HepG2 (cell line): ENCODE data around the gene TBCE. TPM values are rescaled to one million over a fixed set of nuclear protein-coding genes. Genes with fewer than 3 reads are reported as not detected.

Experiments used
- CBX1 ChIP-seq: IDR thresholded peaks from one replicate; pipeline ENCODE4 v1.6.1; 2016; ENCODE audit warnings: antibody characterized with exemption, low read depth
- EZH2 ChIP-seq: conservative IDR thresholded peaks from 2 replicates; pipeline ENCODE4 v1.6.1; 2012; ENCODE audit warnings: mild to moderate bottlenecking, low read depth, low read length, moderate library complexity
- MAX ChIP-seq: IDR thresholded peaks from 2 replicates; pipeline ENCODE4 v1.6.1; 2012; ENCODE audit warnings: inconsistent platforms
- RBM22 ChIP-seq: fragments of 200-400 bp; formaldehyde crosslinking; optimal IDR thresholded peaks from 2 replicates; pipeline ENCODE3; 2017; ENCODE audit warnings: mild to moderate bottlenecking, low read length, moderate library complexity
- SNAI1 ChIP-seq: sonication (generic); formaldehyde crosslinking; IDR thresholded peaks from 2 replicates; pipeline ENCODE4 v1.5.0; 2020; ENCODE audit warnings: mild to moderate bottlenecking, missing genetic modification reagents, borderline replicate concordance
- SOX6 ChIP-seq, 2 experiments: fragments of 450-650 bp in 1 of 2; sonication (generic) in 1 of 2; formaldehyde crosslinking in 1 of 2; IDR thresholded peaks; 2 replicates each; pipeline versions ENCODE4 v1.4.0 to v1.6.1; 2017 to 2020; ENCODE audit warnings: antibody characterized with exemption in 1 of 2, mild to moderate bottlenecking in 1 of 2, missing genetic modification reagents in 1 of 2
- TBX2 ChIP-seq: sonication (generic); formaldehyde crosslinking; IDR thresholded peaks from 2 replicates; pipeline ENCODE4 v1.5.0; 2020; ENCODE audit warnings: missing genetic modification reagents, mild to moderate bottlenecking, borderline replicate concordance
- TFAP4 ChIP-seq: sonication (generic); IDR thresholded peaks from 2 replicates; pipeline ENCODE4 v1.6.1; 2016; ENCODE audit warnings: low read depth, borderline replicate concordance
- TFE3 ChIP-seq: IDR thresholded peaks from 2 replicates; pipeline ENCODE4 v1.6.1; 2016
- ZIK1 ChIP-seq: sonication (generic); formaldehyde crosslinking; IDR thresholded peaks from 2 replicates; pipeline ENCODE4 v1.5.0; 2020; ENCODE audit warnings: mild to moderate bottlenecking, low read depth, missing genetic modification reagents, borderline replicate concordance
- ZNF251 ChIP-seq: sonication (generic); formaldehyde crosslinking; IDR thresholded peaks from 2 replicates; pipeline ENCODE4 v1.9.0; 2021; ENCODE audit warnings: mild to moderate bottlenecking, missing genetic modification reagents
- ZNF460 ChIP-seq: sonication (generic); formaldehyde crosslinking; IDR thresholded peaks from 2 replicates; pipeline ENCODE4 v1.5.1; 2020; ENCODE audit warnings: missing genetic modification reagents, mild to moderate bottlenecking, borderline replicate concordance
- ZNF550 ChIP-seq: sonication (generic); formaldehyde crosslinking; IDR thresholded peaks from 2 replicates; pipeline ENCODE4 v1.4.0; 2020; ENCODE audit warnings: mild to moderate bottlenecking, missing genetic modification reagents, borderline replicate concordance
- polyA plus RNA-seq, 8 experiments: library from polyadenylated mRNA; depleted of rRNA in 3 of 8; stranded (reverse) in 7 of 8; unstranded in 1 of 8; fragments of >200 nt; fragmentation: Illumina TruSeq in 4 of 8; extraction: Trizol in 4 of 8; gene quantifications; 2 replicates each; pipeline versions ENCODE4 v1.2.1 to v1.2.3, GENCODE V29; 2011 to 2016; ENCODE audit warnings: low read depth in 4 of 8, missing spikeins in 1 of 8, mixed read lengths in 1 of 8; ENCODE audit not compliant: insufficient read depth in 1 of 8
- total RNA-seq, 5 experiments: library from RNA; depleted of rRNA; stranded (reverse); fragments of >200 nt; fragmentation: Illumina TruSeq; extraction: Trizol; gene quantifications; 2 replicates each; pipeline ENCODE4 v1.2.3, GENCODE V29; 2016; ENCODE audit warnings: low read depth in 1 of 5
- TF ChIP-seq, protein P1 (sequence below): sonication (generic); formaldehyde crosslinking; IDR thresholded peaks from 2 replicates; pipeline ENCODE4 v1.8.1; 2023; ENCODE audit warnings: mild to moderate bottlenecking, moderate library complexity, missing genetic modification reagents
- TF ChIP-seq, protein P2 (sequence below): sonication (generic); formaldehyde crosslinking; IDR thresholded peaks from 2 replicates; pipeline ENCODE4 v1.8.1; 2023; ENCODE audit warnings: mild to moderate bottlenecking, missing genetic modification reagents
- TF ChIP-seq, protein P3 (sequence below): sonication (generic); formaldehyde crosslinking; IDR thresholded peaks from 2 replicates; pipeline ENCODE4 v1.4.0; 2020; ENCODE audit warnings: missing genetic modification reagents
- TF ChIP-seq, protein P4 (sequence below): sonication (generic); formaldehyde crosslinking; IDR thresholded peaks from 2 replicates; pipeline ENCODE4 v1.5.1; 2020; ENCODE audit warnings: missing genetic modification reagents, mild to moderate bottlenecking, borderline replicate concordance

TBCE gene
- total and polyA plus RNA-seq, 2 of the 13 experiments (the other 11 are each of a cell fraction or from before 2014, with no cell fraction given), result 25.6 to 31.1 TPM

GRCh38 chr1:235328271-235329138, 38.7 kb upstream of the TBCE start, which contains the start of gene GGPS1 (continued):
- no peak for TF ChIP-seq TBX2 (CRISPR knock-in tag)
- TF ChIP-seq ZNF550 (CRISPR knock-in tag), result no peak
- TF ChIP-seq ZIK1 (CRISPR knock-in tag), result no peak
- TF ChIP-seq ZNF460 (CRISPR knock-in tag), result no peak
- TF ChIP-seq TFAP4, result no peak
- TF ChIP-seq SOX6 (IDR thresholded peaks at IDR 0.05), result no peak
- peak; percentile 39; the same call in 1 of the 2 replicates for TF ChIP-seq SOX6 (CRISPR knock-in tag; IDR thresholded peaks at IDR 0.05)
- TF ChIP-seq RBM22, result peak; percentile 15
- TF ChIP-seq, protein P1, sequence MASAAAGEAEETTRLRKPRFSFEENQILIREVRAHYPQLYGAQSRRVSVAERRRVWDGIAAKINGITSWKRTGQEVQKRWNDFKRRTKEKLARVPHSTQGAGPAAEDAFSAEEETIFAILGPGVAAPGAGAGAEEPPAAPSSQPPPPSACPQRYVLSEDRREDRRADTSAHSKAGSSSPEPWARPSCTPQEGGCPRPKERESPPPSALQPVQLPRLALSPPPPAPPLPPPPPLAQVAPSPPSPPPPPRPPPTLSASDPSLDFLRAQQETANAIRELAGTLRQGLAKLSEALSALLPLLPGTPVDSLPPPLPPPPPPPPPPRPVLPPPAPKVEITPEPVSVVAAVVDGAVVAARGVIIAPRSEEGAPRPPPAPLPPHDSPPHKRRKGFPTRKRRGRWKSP, result no peak
- no peak for TF ChIP-seq ZNF251 (CRISPR knock-in tag)
- TF ChIP-seq TFE3 (CRISPR knock-in tag), result no peak; the same call in 1 of the 2 replicates
- TF ChIP-seq CBX1, result peak; percentile 48
- no peak for TF ChIP-seq EZH2
- TF ChIP-seq, protein P2, sequence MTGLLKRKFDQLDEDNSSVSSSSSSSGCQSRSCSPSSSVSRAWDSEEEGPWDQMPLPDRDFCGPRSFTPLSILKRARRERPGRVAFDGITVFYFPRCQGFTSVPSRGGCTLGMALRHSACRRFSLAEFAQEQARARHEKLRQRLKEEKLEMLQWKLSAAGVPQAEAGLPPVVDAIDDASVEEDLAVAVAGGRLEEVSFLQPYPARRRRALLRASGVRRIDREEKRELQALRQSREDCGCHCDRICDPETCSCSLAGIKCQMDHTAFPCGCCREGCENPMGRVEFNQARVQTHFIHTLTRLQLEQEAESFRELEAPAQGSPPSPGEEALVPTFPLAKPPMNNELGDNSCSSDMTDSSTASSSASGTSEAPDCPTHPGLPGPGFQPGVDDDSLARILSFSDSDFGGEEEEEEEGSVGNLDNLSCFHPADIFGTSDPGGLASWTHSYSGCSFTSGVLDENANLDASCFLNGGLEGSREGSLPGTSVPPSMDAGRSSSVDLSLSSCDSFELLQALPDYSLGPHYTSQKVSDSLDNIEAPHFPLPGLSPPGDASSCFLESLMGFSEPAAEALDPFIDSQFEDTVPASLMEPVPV (CRISPR knock-in tag), result no peak
- no peak for TF ChIP-seq SNAI1 (CRISPR knock-in tag)
- TF ChIP-seq, protein P3, sequence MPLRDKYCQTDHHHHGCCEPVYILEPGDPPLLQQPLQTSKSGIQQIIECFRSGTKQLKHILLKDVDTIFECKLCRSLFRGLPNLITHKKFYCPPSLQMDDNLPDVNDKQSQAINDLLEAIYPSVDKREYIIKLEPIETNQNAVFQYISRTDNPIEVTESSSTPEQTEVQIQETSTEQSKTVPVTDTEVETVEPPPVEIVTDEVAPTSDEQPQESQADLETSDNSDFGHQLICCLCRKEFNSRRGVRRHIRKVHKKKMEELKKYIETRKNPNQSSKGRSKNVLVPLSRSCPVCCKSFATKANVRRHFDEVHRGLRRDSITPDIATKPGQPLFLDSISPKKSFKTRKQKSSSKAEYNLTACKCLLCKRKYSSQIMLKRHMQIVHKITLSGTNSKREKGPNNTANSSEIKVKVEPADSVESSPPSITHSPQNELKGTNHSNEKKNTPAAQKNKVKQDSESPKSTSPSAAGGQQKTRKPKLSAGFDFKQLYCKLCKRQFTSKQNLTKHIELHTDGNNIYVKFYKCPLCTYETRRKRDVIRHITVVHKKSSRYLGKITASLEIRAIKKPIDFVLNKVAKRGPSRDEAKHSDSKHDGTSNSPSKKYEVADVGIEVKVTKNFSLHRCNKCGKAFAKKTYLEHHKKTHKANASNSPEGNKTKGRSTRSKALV (CRISPR knock-in tag), result no peak
- TF ChIP-seq, protein P4, sequence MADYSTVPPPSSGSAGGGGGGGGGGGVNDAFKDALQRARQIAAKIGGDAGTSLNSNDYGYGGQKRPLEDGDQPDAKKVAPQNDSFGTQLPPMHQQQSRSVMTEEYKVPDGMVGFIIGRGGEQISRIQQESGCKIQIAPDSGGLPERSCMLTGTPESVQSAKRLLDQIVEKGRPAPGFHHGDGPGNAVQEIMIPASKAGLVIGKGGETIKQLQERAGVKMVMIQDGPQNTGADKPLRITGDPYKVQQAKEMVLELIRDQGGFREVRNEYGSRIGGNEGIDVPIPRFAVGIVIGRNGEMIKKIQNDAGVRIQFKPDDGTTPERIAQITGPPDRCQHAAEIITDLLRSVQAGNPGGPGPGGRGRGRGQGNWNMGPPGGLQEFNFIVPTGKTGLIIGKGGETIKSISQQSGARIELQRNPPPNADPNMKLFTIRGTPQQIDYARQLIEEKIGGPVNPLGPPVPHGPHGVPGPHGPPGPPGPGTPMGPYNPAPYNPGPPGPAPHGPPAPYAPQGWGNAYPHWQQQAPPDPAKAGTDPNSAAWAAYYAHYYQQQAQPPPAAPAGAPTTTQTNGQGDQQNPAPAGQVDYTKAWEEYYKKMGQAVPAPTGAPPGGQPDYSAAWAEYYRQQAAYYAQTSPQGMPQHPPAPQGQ, result no peak
- TF ChIP-seq MAX, result peak; percentile 55; the same call in 1 of the 2 replicates
